Subcutaneous abdominal adipose tissue (tissue), 5 donors: Measurements from ENCODE around the gene GEMIN7.

Experiments
- H3K27ac ChIP-seq: one replicate; pipeline ENCODE4 v1.7.0; 2013; ENCODE audit warnings: low read depth, mild to moderate bottlenecking, inconsistent platforms, low read length, moderate library complexity
- H3K27me3 ChIP-seq, 5 donors: one replicate each; pipeline ENCODE4 v1.7.0; 2013; ENCODE audit warnings: low read length in 5 of 5, inconsistent platforms in 1 of 5; ENCODE audit not compliant: control insufficient read depth in 5 of 5, insufficient read depth in 4 of 5
- H3K36me3 ChIP-seq, 5 donors: one replicate each; pipeline ENCODE4 v1.7.0; 2013; ENCODE audit warnings: low read length in 5 of 5; ENCODE audit not compliant: control insufficient read depth in 5 of 5, insufficient read depth in 5 of 5
- H3K4me1 ChIP-seq, 5 donors: one replicate each; pipeline ENCODE4 v1.7.0; 2013; ENCODE audit warnings: low read length in 5 of 5, mild to moderate bottlenecking in 3 of 5, moderate library complexity in 1 of 5; ENCODE audit not compliant: control insufficient read depth in 5 of 5, insufficient read depth in 5 of 5
- H3K4me3 ChIP-seq, 5 donors: one replicate each; pipeline ENCODE4 v1.7.0; 2013; ENCODE audit warnings: low read length in 5 of 5, low read depth in 1 of 5
- H3K9ac ChIP-seq, 5 donors: one replicate each; pipeline ENCODE4 v1.7.0; 2013; ENCODE audit warnings: low read length in 5 of 5, mild to moderate bottlenecking in 4 of 5, moderate library complexity in 3 of 5
- H3K9me3 ChIP-seq, 5 donors: one replicate each; pipeline ENCODE4 v1.7.0; 2013; ENCODE audit warnings: low read length in 5 of 5; ENCODE audit not compliant: control insufficient read depth in 5 of 5
- donor health status: healthy.
- donor health status: healthy.
- donor health status: healthy.
- donor health status: healthy.
- donor health status: healthy.

The GEMIN7 gene

DNA sequence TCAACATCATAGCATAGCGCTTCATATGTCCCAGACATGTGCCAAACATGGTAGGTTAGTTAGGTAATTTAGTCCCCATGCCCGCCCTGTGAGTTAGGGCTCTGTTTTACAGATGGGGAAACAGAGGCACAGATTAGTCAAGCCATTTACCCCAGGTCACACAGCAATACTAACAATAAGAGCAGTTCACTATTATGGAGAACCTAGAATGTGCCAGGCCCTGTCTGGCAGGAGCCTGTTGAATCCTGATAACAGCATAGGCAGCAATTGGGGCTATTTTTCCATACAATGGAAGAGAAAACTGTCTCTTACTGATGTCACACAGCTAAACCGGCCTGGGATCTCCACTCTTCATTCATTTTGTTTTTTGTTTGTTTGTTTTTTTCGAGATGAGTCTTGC, 7.4 kb downstream of the GEMIN7 start:
- Histone ChIP-seq H3K4me1 (peaks cover 3 to 8% (median 7%) of the 10 kb centered on the region in 5 donors), H3K9ac (no peak overlapping the region), H3K4me3 (no peak overlapping the region), H3K36me3 (peaks cover 0 to 38% (median 21%) of the 10 kb centered on the region in 5 donors), H3K27me3 (no peaks in the 10 kb centered on the region), H3K27ac (no peak overlapping the region), H3K9me3 (no peaks in the 10 kb centered on the region)

DNA sequence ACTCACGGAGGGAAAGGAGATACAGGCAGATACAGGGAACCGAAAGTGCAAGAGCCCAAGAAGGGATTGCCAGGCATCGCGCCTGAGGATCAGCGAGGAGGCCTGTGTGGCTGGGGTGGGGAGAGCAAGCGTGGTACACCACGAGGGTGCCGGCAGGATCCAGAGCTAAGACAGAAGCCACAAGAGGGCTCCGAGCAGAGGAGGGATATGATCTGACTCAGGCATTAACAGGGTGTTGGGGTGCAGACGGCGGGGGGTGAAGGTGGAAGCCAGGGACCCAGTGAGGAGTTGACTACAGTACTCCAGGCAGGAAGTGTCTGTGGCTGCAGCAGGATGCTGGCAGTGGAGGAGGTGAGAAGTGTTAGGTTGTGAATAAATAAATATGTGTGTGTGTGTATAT, 8.5 kb downstream of the GEMIN7 start:
- no peaks in the 10 kb centered on the region for H3K9me3 ChIP-seq
- H3K4me3 ChIP-seq: no peak overlapping the region
- no peaks in the 10 kb centered on the region for H3K27me3 ChIP-seq
- H3K4me1 ChIP-seq: peaks cover 3 to 17% (median 14%) of the 10 kb centered on the region in 5 donors
- peaks cover 0 to 29% (median 13%) of the 10 kb centered on the region in 5 donors for H3K36me3 ChIP-seq
- H3K9ac ChIP-seq: no peak overlapping the region
- H3K27ac ChIP-seq: no peak overlapping the region

DNA sequence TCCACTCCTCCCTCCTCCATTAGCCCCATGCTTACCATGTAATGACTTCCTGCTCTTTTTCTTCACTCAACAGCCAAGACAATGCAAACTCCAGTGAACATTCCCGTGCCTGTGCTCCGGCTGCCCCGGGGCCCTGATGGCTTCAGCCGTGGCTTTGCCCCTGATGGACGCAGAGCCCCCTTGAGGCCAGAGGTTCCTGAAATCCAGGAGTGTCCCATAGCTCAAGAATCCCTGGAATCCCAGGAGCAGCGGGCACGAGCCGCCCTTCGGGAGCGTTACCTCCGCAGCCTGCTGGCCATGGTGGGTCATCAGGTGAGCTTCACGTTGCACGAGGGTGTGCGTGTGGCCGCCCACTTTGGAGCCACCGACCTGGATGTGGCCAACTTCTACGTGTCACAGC, 11.0 kb downstream of the GEMIN7 start:
- Histone ChIP-seq H3K27ac (no peak overlapping the region), H3K4me1 (peaks cover 5 to 35% (median 32%) of the 10 kb centered on the region in 5 donors), H3K4me3 (no peak overlapping the region), H3K9me3 (no peaks in the 10 kb centered on the region), H3K9ac (no peak overlapping the region), H3K27me3 (no peaks in the 10 kb centered on the region), H3K36me3 (peaks cover 0 to 28% (median 13%) of the 10 kb centered on the region in 5 donors)

DNA sequence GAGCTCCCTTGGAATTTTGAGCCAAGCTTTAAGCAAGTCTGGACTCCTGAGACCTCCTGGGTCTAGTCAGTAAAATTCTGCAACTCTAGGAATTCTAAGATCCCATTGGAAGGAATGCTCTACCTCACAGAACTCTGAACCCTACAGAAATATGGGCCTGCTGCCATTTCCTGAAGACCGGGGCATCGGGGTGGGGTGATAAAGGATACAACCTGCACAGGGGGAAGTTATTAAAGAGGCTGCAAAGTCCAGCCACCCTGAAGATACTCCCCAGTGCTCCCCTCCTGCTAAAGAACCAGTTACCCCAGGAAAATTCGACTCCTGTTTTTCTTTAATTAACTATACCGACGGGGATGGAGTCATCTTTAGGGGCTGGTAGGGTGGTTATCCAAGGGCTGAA, 11.5 kb downstream of the GEMIN7 start:
- Histone ChIP-seq H3K9me3 (no peaks in the 10 kb centered on the region), H3K9ac (no peak overlapping the region), H3K27ac (no peak overlapping the region), H3K4me3 (peak overlapping the region in 1 of 5 donors; percentile 85), H3K4me1 (peaks cover 5 to 40% (median 36%) of the 10 kb centered on the region in 5 donors), H3K36me3 (peaks cover 0 to 23% (median 12%) of the 10 kb centered on the region in 5 donors), H3K27me3 (no peaks in the 10 kb centered on the region)

DNA sequence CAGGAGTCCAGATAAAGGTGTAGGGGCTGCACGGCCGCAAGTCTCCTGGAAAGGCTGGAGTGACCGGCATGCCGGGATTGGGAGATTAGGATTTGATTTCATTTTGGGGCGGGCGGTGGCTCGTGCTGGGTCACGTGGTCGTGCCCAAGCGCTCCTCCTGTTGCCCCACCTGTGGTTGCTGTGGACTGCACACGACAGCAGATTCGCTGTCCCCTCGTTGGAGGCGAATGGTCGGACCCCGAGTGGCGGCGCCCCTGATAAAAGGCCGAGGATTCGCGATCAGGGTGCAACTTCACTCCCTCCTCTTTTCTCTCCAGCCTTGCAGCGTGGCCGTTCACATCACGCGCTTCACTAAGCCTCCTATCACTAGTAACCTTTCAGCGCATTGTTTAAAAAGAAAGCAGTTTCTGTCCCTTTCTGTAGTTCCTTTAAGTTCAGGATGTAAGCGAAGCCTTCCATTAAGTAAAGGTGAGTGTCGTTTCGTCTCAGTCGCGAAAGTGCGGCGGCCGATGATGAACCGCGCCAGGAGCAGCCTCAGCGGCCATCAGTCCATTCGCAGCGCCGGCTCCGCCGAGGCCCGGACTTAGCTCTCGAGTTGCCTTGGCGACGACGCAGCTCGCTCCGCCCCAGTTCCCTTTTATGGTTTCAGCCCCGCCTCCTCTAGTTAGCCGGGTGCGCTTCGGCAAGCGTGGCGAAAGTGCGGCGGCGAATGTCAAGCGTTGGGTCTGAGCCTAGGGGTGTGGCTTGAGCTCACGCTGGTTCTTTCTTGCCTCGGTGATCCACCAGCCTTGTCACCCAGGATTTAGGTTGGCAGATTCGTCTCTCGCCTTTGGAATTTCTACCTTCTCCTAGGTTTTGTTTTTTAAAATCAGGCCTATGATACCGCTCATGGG, 12.2 kb downstream of the GEMIN7 start:
- H3K9me3 ChIP-seq: no peaks in the 10 kb centered on the region
- H3K4me1 ChIP-seq: peaks cover 5 to 47% (median 37%) of the 10 kb centered on the region in 5 donors
- H3K4me3 ChIP-seq: peak overlapping the region; percentile 85 to 98 (median 92)
- H3K9ac ChIP-seq: peak overlapping the region in 4 of 5 donors; percentile 40 to 96 (median 60)
- peak overlapping the region; percentile 71 for H3K27ac ChIP-seq
- H3K36me3 ChIP-seq: peaks cover 0 to 21% (median 11%) of the 10 kb centered on the region in 5 donors
- H3K27me3 ChIP-seq: no peaks in the 10 kb centered on the region

DNA sequence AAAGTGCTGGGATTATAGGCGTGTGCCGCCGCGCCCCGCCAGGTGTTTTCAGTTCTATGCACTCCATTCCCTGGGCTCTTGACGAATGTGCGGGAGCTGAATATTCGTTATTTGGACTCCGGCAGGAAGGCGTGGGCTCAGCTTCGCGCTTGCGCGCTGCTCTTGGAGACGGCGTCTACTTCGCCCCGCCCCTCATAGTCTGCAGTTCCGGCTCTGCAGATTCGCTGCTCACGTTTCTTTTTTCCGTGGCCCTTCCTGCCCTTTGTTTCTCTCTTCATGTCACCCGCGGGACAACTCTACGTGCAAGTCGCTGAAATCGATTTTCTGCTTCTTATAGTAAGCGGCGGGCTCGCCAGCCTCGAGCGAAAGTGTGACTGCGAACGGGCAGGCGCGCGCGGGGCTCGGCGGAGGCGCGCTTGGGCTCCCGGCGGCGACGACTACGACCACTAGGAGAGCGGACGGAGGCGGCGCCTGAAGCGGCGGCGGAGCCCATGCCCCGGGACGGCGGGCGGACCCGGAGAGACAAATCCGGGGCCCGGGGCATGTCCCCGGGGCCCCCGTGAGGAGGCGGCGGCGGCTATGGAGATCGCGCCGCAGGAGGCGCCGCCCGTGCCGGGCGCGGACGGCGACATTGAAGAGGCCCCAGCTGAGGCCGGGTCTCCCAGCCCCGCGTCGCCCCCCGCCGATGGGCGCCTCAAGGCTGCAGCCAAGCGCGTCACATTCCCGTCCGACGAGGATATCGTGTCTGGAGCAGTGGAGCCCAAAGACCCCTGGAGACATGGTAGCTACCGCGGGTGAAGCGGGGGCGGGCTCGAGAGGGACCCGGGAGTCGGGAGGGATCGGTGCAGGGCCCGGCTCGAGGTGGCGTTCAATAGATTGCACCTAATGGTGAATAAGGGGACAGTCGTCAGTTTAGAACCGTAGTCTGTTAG, 14.0 kb downstream of the GEMIN7 start, which contains the start of gene PPP1R37:
Gene PPP1R37 (plus strand): TSS at position 433 of the 932 bp plus-strand sequence. CDS start 147 bp downstream, at position 580.
- Histone ChIP-seq H3K9ac (peak within 1 kb of the TSS; percentile 19 to 96 (median 89)), H3K36me3 (peaks cover 0 to 12% (median 8%) of the 10 kb centered on the region in 5 donors), H3K4me1 (peaks cover 5 to 60% (median 47%) of the 10 kb centered on the region in 5 donors), H3K9me3 (no peaks in the 10 kb centered on the region), H3K4me3 (peak within 1 kb of the TSS; percentile 85 to 98 (median 92)), H3K27ac (peak within 1 kb of the TSS; percentile 71), H3K27me3 (no peaks in the 10 kb centered on the region)

DNA sequence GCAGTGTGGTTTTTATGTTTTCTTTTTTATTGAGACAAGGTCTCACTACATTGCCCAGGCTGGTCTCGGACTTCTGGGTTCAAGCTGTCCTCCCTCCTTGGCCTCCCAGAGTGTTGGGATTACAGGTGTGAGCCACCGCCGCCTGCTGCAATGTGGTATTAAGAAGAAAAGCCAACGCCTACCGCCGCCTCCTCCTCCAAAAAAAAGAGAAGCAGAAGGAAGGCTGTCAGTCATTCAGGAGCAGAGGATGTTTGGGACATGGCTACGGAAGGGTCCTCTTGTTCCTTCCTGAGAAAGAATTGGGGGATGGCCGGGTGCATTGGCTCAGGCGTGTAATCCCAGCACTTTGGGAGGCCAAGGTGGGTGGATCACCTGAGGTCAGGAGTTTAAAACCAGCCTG, 15.1 kb downstream of the GEMIN7 start:
- H3K4me1 ChIP-seq: peaks cover 5 to 71% (median 56%) of the 10 kb centered on the region in 5 donors
- H3K9ac ChIP-seq: peak overlapping the region; percentile 2 to 96 (median 89)
- H3K4me3 ChIP-seq: peak overlapping the region; percentile 83 to 98 (median 92)
- H3K36me3 ChIP-seq: peaks cover 0 to 8% (median 7%) of the 10 kb centered on the region in 5 donors
- no peaks in the 10 kb centered on the region for H3K9me3 ChIP-seq
- no peaks in the 10 kb centered on the region for H3K27me3 ChIP-seq
- H3K27ac ChIP-seq: no peak overlapping the region

DNA sequence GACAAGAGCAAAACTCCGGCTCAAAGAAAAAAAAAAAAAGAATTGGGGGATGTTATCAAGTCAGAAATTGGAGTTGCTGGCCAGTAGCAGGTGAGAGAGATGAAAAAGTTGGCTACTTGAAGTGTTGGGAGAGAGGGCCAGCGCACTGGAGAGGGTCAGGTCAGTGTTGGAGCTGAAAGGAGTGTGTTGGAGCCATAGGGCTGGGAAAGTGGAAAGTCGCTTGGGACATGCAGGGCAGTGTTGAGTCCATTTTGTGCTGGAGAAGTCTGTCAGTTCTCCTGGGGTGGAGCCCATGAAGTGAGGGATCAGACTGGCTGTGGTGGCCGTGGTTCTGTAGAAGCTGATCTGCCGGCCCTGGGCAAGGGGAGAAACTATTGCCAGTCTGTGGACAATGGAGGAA, 15.6 kb downstream of the GEMIN7 start:
- Histone ChIP-seq H3K27ac (no peak overlapping the region), H3K9ac (peak overlapping the region in 4 of 5 donors; percentile 34 to 96 (median 64))

DNA sequence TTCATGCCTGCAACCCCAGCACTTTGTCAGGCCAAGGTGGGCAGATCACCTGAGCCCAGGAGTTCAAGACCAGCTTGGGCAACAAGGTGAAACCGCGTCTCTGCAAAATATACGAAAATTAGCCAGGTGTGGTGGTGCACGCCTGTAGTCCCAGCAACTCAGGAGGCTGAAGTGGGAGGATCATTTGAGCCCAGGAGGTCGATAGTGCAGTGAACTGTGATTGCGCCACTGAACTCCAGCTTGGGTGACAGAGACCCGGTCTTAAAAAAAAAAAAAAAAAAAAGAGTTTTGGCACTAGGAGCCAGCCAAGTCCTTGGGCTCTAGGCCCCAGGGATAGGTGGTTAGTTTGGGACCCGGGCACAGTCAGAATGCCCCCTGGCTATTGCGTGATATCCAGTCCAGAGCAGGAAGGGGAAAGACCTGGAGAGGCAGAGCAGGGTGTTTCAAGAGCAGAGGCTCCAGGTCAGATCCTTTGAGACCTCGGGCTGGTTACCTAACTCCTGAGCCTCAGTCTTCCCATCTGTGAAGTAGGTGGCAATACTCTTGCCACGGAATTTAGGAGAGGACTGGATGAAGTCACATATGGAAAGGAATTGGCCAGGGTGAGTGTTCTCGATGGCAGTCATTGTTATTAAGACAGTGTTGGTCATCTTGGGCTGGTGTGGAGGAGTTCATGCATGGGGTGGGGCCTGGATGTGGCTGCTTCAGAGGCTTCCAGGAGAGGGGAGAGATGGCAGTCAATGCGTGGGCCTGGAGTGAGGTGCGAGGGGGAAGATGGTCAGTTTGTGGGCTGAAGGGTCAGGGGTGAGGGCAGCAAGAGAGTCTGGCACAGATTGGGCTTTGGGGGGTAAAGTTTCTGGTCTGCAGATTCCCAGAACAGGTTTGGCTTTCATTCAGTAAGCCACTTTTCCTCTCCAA, 16.7 kb downstream of the GEMIN7 start:
- Histone ChIP-seq H3K4me1 (peaks cover 5 to 82% (median 56%) of the 10 kb centered on the region in 5 donors), H3K36me3 (peaks cover 0 to 2% (median 0%) of the 10 kb centered on the region in 5 donors), H3K9me3 (no peaks in the 10 kb centered on the region), H3K27ac (no peak overlapping the region), H3K4me3 (no peak overlapping the region), H3K9ac (peak overlapping the region in 2 of 5 donors; percentile 17 to 26), H3K27me3 (no peaks in the 10 kb centered on the region)

More for the DNA sequence above, 15.6 kb downstream of the GEMIN7 start:
- Histone ChIP-seq H3K9me3 (no peaks in the 10 kb centered on the region), H3K4me1 (peaks cover 5 to 75% (median 56%) of the 10 kb centered on the region in 5 donors), H3K36me3 (peaks cover 0 to 7% (median 7%) of the 10 kb centered on the region in 5 donors), H3K27me3 (no peaks in the 10 kb centered on the region), H3K4me3 (peak overlapping the region in 2 of 5 donors; percentile 11 to 23)
